Measurements from ENCODE around the gene AFF3. TPM values are rescaled to one million over a fixed set of nuclear protein-coding genes. Genes with fewer than 3 reads are reported as not detected.

The AFF3 gene
- total RNA-seq, 3 donors from 2014 or later: 4.2 to 56.6 (median 5.2) TPM

DNA sequence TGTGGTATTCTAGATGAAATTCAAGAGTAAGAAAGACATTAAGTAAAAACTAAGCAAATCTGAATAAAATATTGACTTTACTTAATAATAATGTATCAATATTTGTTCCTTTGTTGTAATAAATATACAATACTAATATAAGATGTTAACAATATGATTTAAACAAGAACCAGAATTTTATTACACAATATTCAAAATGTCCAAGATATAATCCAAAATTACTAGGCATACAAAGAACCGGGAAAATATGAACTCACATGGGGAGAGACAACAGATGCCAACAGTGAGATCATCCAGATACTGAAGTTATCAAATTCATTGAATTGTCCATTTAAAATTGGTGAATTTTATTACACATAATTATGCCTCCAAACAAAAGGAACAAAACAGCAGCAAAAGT is 286.3 kb downstream of the AFF3 start:
- no peak for ATAC-seq
- no peak for DNase-seq
- Histone ChIP-seq H3K4me1 (ENCODE audit: low read depth) (no peaks in the 10 kb centered on the region), H3K9me3 (no peaks in the 10 kb centered on the region), H3K4me3 (no peak overlapping the region), H3K36me3 (ENCODE audit: low read depth) (no peaks in the 10 kb centered on the region)
- TF ChIP-seq, protein P1, sequence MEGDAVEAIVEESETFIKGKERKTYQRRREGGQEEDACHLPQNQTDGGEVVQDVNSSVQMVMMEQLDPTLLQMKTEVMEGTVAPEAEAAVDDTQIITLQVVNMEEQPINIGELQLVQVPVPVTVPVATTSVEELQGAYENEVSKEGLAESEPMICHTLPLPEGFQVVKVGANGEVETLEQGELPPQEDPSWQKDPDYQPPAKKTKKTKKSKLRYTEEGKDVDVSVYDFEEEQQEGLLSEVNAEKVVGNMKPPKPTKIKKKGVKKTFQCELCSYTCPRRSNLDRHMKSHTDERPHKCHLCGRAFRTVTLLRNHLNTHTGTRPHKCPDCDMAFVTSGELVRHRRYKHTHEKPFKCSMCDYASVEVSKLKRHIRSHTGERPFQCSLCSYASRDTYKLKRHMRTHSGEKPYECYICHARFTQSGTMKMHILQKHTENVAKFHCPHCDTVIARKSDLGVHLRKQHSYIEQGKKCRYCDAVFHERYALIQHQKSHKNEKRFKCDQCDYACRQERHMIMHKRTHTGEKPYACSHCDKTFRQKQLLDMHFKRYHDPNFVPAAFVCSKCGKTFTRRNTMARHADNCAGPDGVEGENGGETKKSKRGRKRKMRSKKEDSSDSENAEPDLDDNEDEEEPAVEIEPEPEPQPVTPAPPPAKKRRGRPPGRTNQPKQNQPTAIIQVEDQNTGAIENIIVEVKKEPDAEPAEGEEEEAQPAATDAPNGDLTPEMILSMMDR (IDR thresholded peaks at IDR 0.05): no peak
- intact Hi-C loops (cut with DNase I, micrococcal nuclease): no loop called here

DNA sequence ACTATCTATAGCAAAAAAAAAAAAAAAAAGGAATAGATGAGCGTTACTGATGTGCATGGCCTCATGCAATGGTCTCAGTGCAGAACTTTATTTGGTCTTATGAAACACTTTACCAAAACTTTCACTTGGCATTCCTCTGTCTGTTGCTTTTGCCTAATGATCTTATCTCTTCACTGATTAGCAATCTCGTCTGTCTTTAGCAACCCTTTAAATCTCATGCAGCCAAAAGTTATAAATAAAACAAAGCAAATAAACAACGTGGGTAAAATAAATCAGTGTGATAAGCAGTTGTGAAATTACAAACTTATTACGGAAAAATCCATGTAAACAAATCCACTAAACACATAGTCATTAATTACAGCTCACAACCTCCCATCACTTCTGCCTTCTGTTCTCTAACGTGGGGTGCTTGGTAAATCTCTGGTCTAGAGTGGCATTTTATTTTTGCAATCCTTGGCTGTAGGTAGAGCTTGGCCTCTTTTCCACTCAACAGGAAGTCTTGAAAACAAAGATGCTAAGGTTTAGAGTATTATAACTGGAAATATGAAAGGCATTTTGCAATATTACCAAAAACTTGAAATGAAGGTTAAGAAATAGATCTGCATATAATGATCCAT is 288.0 kb downstream of the AFF3 start:
- H3K9me3 ChIP-seq: no peaks in the 10 kb centered on the region
- TF ChIP-seq, protein P1 (IDR thresholded peaks at IDR 0.05): no peak
- no peak overlapping the region for H3K4me3 ChIP-seq
- intact Hi-C loops (cut with DNase I, micrococcal nuclease): no loop called here
- no peak for ATAC-seq
- no peaks in the 10 kb centered on the region for H3K36me3 ChIP-seq (ENCODE audit: low read depth)
- no peak for DNase-seq
- no peaks in the 10 kb centered on the region for H3K4me1 ChIP-seq (ENCODE audit: low read depth)

DNA sequence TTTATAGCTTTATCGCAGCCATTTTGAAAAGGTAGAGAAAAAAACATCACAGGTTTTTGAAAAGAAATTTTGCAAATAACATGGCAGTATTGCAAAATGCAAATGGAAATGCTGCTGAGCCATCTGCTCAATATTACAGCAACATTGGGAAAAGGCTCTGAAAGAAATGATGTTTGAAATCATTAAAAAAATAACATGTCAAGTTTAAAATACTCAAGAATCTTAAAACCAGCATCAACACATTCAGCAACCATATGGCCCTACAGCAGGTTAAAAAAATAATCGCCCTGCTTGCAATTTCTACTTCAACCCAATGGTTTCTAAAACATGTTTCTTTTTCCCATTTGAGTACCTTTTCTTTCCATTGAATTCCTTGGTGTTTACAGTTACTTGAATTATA is 289.4 kb downstream of the AFF3 start:
- TF ChIP-seq, protein P1 (IDR thresholded peaks at IDR 0.05): no peak
- no peak overlapping the region for H3K4me3 ChIP-seq
- H3K36me3 ChIP-seq (ENCODE audit: low read depth): no peaks in the 10 kb centered on the region
- ATAC-seq (no peak), DNase-seq (no peak)
- intact Hi-C loops (cut with DNase I, micrococcal nuclease): no loop called here
- no peaks in the 10 kb centered on the region for H3K4me1 ChIP-seq (ENCODE audit: low read depth)
- H3K9me3 ChIP-seq: no peaks in the 10 kb centered on the region

DNA sequence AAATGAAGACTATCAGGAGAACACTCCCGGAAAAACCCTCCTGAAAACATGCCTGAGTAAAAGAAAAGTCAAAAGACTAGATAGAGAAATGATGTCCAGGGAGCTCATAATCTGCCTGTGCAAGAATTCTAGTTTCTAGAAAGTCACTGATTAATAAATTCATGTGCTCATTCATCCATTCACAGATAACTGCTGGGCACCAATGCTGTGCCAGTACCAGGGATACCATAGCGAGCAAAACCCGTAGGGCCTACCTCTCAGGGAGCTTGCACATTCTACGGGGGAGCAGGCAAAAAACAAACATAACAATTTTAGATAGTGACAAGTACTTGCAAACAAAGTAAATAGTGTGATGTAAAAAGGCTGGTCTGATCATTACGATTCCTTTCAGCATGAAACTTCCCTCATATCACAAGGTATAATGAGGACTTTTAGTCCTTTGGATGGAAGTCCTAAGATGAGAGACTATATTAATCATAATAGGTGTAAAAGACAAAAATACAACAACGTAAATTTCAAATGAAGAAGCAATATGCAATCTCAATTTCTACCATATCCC is 289.9 kb downstream of the AFF3 start:
- ATAC-seq: no peak
- intact Hi-C loops (cut with DNase I, micrococcal nuclease): no loop called here
- Histone ChIP-seq H3K4me3 (no peak overlapping the region), H3K9me3 (no peaks in the 10 kb centered on the region), H3K4me1 (ENCODE audit: low read depth) (no peaks in the 10 kb centered on the region), H3K36me3 (ENCODE audit: low read depth) (no peaks in the 10 kb centered on the region)
- no peak for DNase-seq
- TF ChIP-seq, protein P1 (IDR thresholded peaks at IDR 0.05): no peak

DNA sequence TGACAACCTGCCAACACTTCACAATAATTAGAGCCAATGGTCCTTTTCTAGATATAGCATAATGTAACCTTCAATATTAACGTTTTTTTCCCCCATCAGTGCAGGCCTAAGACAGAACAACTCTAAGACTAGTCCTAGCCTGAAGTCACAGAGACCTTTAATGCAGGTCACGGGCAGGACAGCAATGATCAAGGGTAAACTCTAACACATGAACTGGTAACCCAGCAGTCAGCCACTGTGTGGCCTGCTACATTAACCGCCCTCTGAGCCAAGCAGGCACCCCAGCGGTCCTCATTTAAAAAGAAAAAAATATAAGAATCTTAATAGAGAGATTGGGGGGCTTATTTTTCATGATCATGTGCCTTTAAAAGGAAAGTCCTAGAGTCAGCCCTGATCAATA is 290.6 kb downstream of the AFF3 start:
- no peaks in the 10 kb centered on the region for H3K36me3 ChIP-seq (ENCODE audit: low read depth)
- intact Hi-C loops (cut with DNase I, micrococcal nuclease): no loop called here
- no peak overlapping the region for H3K4me3 ChIP-seq
- TF ChIP-seq, protein P1 (IDR thresholded peaks at IDR 0.05): no peak
- no peaks in the 10 kb centered on the region for H3K9me3 ChIP-seq
- ATAC-seq (no peak), DNase-seq (no peak)
- H3K4me1 ChIP-seq (ENCODE audit: low read depth): no peaks in the 10 kb centered on the region
